ENCODE data around the gene PXMP2. TPM values are rescaled to one million over a fixed set of nuclear protein-coding genes. Genes with fewer than 3 reads are reported as not detected.

The PXMP2 gene
- total RNA-seq, 1 donor: 19.2 TPM

DNA sequence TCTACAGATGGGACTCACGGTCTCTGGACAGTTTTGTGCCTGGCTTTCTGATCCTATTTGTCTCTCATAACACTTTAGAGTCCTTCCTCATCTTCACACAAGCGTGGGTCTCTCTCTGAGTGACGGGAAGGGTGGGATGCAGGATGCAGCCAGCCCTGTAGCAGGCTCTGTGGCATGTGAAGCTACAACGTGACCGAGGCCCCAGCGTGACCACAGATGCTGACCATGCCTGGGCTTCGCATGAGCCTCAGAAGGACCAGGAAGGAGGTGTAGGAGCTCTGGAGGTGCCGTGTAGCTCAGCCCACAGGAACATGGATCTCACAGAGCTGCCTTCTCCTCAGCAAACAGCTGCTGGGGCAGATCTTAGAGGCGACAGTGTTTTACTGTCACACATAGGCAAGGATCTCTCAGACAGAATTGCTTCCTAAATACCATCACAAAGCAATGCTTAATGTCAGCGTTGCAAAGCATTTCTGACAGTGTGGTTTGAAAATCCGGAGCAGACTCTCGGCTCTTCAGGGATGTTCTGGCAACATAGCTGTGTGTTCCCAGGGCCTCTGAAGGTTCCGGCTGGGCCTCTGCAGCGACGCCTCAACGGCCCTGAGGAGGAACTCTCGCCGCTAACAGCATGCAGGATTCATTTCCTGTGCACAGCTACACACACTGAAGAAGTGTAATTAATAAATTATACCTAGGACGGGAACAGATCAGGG lies 52.4 kb downstream of the PXMP2 start:
- DNase-seq (ENCODE audit: low read depth): no peak
- TF ChIP-seq, protein P1, sequence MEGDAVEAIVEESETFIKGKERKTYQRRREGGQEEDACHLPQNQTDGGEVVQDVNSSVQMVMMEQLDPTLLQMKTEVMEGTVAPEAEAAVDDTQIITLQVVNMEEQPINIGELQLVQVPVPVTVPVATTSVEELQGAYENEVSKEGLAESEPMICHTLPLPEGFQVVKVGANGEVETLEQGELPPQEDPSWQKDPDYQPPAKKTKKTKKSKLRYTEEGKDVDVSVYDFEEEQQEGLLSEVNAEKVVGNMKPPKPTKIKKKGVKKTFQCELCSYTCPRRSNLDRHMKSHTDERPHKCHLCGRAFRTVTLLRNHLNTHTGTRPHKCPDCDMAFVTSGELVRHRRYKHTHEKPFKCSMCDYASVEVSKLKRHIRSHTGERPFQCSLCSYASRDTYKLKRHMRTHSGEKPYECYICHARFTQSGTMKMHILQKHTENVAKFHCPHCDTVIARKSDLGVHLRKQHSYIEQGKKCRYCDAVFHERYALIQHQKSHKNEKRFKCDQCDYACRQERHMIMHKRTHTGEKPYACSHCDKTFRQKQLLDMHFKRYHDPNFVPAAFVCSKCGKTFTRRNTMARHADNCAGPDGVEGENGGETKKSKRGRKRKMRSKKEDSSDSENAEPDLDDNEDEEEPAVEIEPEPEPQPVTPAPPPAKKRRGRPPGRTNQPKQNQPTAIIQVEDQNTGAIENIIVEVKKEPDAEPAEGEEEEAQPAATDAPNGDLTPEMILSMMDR (IDR thresholded peaks at IDR 0.05; ENCODE audit: insufficient read depth, low read length): no peak
- H3K4me3 ChIP-seq (ENCODE audit: low read depth, low read length): no peak overlapping the region

DNA sequence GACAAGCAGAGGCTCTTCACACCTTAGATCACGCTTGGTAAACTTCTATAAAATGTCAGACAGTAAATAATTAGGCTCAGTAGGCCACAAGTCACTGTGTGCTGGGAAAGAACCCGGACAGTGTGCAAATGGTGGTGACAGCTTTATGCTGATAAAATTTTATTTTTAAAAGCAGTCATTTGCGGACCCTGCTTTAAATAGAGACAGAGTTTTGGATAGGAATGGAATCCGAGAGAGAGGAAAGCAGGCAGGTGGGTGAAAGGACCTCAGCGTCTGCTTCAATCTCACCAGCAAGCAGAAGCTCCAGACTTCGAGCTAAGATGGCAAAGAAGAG lies 52.9 kb downstream of the PXMP2 start:
- TF ChIP-seq, protein P1 (IDR thresholded peaks at IDR 0.05; ENCODE audit: insufficient read depth, low read length): no peak
- DNase-seq (ENCODE audit: low read depth): no peak
- H3K4me3 ChIP-seq (ENCODE audit: low read depth, low read length): no peak overlapping the region

DNA sequence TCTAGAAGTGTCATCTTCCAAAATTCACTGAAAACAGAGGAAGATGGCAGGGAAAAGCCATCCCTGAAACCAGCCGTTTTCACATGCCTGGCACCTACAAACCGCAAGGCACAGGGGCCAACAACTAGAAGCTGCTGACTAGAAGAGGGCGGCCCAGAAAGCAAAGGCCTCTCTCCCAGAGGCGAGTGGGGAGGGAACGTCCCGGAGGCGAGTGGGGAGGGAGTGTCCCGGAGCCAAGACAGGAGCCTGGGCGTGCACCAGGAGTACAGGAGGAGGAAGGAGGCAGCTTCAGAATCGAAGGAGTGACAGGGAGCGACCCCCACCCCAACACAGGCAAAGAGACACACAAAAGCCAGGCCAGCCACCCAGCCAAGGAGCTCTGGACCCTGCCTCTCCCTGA lies 53.3 kb downstream of the PXMP2 start:
- no peak overlapping the region for H3K4me3 ChIP-seq (ENCODE audit: low read depth, low read length)
- DNase-seq (ENCODE audit: low read depth): no peak
- TF ChIP-seq, protein P1 (IDR thresholded peaks at IDR 0.05; ENCODE audit: insufficient read depth, low read length): no peak

DNA sequence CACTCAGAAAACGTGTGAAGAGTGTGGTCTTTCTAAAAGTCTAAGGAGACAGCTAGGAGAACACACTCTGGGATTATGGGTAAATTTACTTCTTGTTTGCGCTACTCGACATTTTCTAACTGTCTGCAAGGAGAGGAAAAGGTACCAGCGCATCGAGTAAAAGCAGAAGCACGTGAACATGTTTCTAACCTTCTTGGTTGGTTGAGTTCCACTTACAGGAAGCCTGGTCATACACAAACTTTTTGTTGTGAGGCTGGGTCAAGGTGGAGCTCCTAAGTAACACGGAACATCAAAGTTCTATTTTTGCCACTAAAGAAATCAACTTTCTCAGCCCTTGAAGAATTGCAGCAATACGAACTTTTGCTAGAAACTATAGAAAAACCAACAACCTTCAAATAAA lies 54.2 kb downstream of the PXMP2 start:
- DNase-seq (ENCODE audit: low read depth): no peak
- no peak overlapping the region for H3K4me3 ChIP-seq (ENCODE audit: low read depth, low read length)
- TF ChIP-seq, protein P1 (IDR thresholded peaks at IDR 0.05; ENCODE audit: insufficient read depth, low read length): no peak

DNA sequence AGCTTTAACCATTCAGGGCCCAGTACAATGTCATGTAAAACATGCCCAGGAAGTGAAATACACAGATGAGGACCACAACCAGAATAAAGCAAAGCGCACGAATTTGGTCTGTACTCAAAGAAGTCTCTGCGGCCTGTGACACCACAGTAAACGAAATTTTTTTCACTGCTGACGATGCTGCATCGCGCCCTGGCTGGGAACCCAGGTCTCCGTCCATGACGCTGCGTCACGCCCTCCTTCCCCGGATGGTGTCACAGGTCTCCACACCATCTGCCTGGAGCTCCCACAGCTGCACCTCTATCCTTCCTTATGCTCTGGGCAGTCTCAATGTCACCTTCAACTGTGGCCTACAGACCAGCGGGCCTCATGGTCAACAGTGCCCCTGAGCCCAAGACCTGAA lies 56.4 kb downstream of the PXMP2 start:
- TF ChIP-seq, protein P1 (IDR thresholded peaks at IDR 0.05; ENCODE audit: insufficient read depth, low read length): no peak
- DNase-seq (ENCODE audit: low read depth): no peak
- no peak overlapping the region for H3K4me3 ChIP-seq (ENCODE audit: low read depth, low read length)

DNA sequence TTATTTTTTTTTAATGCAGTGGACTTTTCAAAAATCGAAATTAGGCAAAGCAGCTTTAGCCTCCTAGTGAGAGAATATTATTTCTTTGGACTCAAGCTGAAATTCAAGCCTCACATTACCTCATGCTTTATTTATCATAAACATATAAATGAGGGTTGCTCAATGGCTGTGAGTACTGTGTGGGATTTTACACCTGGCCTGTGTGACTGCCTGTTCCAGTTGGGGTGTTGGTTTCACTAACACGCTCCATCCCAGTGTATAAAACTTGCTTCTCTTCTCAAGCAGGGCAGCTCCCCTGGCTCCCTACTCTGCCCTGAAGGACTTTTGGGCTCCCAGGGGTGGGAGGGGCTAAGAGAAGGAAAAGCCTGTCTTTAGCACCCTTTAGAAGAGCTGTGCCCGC lies 59.2 kb downstream of the PXMP2 start:
- TF ChIP-seq, protein P1 (IDR thresholded peaks at IDR 0.05; ENCODE audit: insufficient read depth, low read length): no peak

DNA sequence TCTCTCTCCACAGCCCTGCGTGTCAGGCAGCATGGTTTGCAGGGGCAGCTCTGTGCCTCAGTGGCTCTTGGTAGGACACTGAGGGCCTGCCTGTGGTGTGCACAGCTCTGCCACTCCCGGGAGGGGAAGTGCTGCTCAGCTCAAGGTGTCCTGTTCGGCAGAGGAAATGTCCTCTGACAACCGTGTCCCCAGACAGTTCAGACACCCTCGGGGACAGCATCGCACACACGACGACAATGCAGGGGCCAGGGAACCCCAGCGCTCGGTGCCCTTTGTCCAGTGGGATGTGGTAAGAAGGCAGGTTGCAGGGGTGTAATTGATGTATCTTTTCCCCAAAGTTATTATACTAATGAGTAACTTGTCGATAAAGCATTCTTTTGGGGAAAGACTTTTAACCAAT lies 60.0 kb downstream of the PXMP2 start:
- TF ChIP-seq, protein P1 (IDR thresholded peaks at IDR 0.05; ENCODE audit: insufficient read depth, low read length): no peak
- no peak for DNase-seq (ENCODE audit: low read depth)
- H3K4me3 ChIP-seq (ENCODE audit: low read depth, low read length): no peak overlapping the region

More for the DNA sequence above, 59.2 kb downstream of the PXMP2 start:
- DNase-seq (ENCODE audit: low read depth): no peak
- no peak overlapping the region for H3K4me3 ChIP-seq (ENCODE audit: low read depth, low read length)

All from fibroblast of the aortic adventitia (primary cell).